Epithelial cell of esophagus (primary cell): ENCODE results near the gene ADAM12.

Experiments
- DNase-seq: peaks from one replicate; pipeline ENCODE4 v3.0.0; 2010; ENCODE audit warnings: low read depth
- H3K4me3 ChIP-seq: 2 replicates; pipeline ENCODE4 v1.5.1; 2011; ENCODE audit warnings: mild to moderate bottlenecking, low read length, control low read depth
- TF ChIP-seq, protein P1 (sequence below): IDR thresholded peaks from 2 replicates; pipeline ENCODE4 v1.5.1; 2011; ENCODE audit warnings: low read depth, mild to moderate bottlenecking, low read length, control low read depth, inconsistent platforms; ENCODE audit not compliant: insufficient read depth; ENCODE audit errors: missing control alignments

ADAM12 gene

GRCh38 chr10:126321440-126321839, 66.8 kb downstream of the ADAM12 start:
- TF ChIP-seq, protein P1, sequence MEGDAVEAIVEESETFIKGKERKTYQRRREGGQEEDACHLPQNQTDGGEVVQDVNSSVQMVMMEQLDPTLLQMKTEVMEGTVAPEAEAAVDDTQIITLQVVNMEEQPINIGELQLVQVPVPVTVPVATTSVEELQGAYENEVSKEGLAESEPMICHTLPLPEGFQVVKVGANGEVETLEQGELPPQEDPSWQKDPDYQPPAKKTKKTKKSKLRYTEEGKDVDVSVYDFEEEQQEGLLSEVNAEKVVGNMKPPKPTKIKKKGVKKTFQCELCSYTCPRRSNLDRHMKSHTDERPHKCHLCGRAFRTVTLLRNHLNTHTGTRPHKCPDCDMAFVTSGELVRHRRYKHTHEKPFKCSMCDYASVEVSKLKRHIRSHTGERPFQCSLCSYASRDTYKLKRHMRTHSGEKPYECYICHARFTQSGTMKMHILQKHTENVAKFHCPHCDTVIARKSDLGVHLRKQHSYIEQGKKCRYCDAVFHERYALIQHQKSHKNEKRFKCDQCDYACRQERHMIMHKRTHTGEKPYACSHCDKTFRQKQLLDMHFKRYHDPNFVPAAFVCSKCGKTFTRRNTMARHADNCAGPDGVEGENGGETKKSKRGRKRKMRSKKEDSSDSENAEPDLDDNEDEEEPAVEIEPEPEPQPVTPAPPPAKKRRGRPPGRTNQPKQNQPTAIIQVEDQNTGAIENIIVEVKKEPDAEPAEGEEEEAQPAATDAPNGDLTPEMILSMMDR = no peak
- no peak for DNase-seq
- no peak overlapping the region for H3K4me3 ChIP-seq

- TF ChIP-seq, protein P1 = no peak
- no peak overlapping the region for H3K4me3 ChIP-seq
- DNase-seq = no peak
Measured at GRCh38 chr10:126317751-126318150, 70.5 kb downstream of the ADAM12 start.

DNA sequence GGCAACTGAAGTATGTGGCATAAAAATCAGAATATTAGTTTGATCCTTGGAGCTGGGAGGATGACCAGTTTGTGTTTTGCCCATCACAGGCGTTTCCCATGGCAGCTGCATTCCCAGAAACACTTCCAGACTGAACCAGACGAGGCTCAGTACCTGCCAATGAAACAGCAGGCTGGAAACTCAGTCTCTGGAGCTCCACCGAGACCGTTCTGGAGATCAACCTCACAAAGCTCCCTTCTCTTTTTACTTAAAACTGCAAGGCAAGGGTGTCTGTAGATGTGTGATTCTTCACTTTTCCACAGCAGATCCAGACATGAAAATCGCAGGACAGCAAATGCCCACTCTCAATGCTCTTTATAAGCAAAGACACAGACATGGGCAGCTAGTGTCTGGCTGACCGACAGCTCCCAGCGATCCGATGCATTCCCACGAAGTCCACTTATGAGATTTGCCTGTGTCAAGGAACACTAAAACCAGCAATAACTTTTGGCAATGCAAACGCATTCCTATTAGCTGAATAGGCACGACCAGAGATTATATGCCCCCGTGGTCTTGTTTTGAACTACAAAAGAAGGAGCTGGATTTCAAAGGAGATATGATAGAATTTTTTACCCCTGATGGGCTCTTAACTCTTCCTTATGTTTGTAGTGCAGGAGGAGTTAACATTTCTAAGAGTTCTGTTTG, 72.6 kb downstream of the ADAM12 start:
- DNase-seq = no peak
- TF ChIP-seq, protein P1 = no peak
- no peak overlapping the region for H3K4me3 ChIP-seq

GRCh38 chr10:126314863-126315493, 73.3 kb downstream of the ADAM12 start:
- TF ChIP-seq, protein P1 = no peak
- H3K4me3 ChIP-seq = no peak overlapping the region
- no peak for DNase-seq

DNA sequence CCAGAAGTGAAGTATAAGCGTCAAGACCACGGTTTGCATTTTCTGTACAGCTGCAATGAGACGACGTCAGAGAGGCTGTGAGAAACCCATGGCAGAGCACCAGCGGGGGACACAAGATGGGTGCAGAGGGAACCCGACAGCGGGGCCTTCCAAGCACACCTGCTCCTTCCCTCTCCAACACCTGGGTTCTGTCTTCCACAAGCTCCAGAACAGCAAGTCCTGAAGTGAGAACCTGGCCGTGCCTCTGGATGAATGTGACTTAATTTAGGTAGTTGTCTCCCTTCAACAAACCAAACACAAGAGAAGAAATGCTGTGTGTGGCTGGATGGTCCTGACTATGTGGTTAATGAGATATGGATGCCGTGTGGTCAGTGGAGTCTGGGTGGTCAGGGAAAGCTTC, 76.1 kb downstream of the ADAM12 start:
- H3K4me3 ChIP-seq = no peak overlapping the region
- DNase-seq = no peak
- TF ChIP-seq, protein P1 = no peak

DNA sequence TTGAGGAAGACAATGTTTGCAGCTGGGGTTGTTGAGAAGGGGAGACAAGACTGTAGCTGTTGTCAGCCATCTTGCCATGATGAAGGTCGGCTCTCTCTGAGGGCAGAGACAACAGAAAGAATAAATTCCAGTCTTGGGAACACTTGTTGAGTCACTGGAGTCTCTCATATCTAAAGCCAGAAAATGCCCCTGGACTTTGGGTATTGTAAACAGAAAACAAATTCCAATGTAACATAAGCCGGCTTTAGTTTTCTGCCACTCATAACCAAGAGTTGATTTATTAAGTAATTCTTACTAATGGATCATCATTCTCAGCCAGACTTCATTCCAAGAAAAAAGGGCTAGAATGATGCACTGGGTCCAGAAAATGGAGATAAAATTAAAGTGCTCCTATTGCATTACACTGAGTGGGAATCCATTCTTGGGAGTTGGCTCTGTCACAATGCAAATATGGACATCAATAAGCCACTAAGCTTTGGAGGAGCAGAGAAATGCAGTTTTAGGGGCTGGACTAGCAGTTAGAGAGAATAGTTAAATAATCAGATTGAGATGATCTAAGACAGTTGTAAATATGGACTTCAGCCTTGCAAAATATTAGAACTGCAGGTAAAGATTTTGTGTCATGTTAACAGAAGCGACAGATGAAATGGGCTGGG, 78.9 kb downstream of the ADAM12 start:
- TF ChIP-seq, protein P1 = no peak
- no peak for DNase-seq

More for the DNA sequence above, 78.9 kb downstream of the ADAM12 start:
- H3K4me3 ChIP-seq = no peak overlapping the region
